OCI-LY7 (cell line): Measurements from ENCODE around the gene FNDC3B.

Experiments used
- EZH2phosphoT487 ChIP-seq: fragments of 200-600 bp; sonication (generic); IDR thresholded peaks from 2 replicates; pipeline ENCODE4 v1.6.1; 2018; ENCODE audit warnings: low read depth, borderline replicate concordance, mild to moderate bottlenecking, mixed run types, antibody characterized with exemption, low read length, moderate library complexity, mixed read lengths
- TF ChIP-seq, protein P1 (sequence below): fragments of 200-600 bp; sonication (generic); conservative IDR thresholded peaks from 2 replicates; pipeline ENCODE4 v1.5.1; 2014; ENCODE audit warnings: mild to moderate bottlenecking, antibody characterized with exemption, low read length, moderate library complexity, mixed read lengths

DNA sequence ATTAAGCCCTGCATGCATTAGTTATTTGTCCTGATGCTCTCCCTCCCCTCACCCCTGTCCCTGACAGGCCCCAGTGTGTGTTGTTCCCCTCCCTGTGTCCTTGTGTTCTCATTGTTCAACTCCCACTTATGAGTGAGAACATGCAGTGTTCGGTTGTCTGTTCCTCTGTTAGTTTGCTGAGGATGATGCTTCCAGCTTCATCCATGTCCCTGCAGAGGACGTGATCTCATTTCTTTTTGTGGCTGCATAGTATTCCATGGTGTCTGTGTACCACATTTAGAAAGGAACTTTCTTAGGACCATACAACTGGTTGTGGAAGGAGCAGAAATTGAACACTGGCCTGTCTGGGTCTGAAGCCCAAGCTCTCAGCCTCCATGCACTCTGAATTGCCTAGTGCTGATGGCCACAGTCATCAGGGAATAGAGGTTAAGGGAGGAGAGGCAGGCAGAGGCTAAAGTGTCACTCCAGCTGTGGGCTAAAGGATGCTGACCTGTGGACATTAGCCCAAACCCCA is 138.5 kb downstream of the FNDC3B start:
- TF ChIP-seq, protein P1, sequence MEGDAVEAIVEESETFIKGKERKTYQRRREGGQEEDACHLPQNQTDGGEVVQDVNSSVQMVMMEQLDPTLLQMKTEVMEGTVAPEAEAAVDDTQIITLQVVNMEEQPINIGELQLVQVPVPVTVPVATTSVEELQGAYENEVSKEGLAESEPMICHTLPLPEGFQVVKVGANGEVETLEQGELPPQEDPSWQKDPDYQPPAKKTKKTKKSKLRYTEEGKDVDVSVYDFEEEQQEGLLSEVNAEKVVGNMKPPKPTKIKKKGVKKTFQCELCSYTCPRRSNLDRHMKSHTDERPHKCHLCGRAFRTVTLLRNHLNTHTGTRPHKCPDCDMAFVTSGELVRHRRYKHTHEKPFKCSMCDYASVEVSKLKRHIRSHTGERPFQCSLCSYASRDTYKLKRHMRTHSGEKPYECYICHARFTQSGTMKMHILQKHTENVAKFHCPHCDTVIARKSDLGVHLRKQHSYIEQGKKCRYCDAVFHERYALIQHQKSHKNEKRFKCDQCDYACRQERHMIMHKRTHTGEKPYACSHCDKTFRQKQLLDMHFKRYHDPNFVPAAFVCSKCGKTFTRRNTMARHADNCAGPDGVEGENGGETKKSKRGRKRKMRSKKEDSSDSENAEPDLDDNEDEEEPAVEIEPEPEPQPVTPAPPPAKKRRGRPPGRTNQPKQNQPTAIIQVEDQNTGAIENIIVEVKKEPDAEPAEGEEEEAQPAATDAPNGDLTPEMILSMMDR: no peak
- no peak for TF ChIP-seq EZH2phosphoT487
